HG03469 (cell line): ENCODE data around the gene GGACT.

Source experiments
- ATAC-seq: cut with Tn5 transposase; IDR thresholded peaks from one replicate; pipeline ENCODE4 v1.9.1; 2021; ENCODE audit warnings: mild to moderate bottlenecking, moderate library complexity, moderate number of reproducible peaks; ENCODE audit not compliant: unreplicated experiment

Gene GGACT

GRCh38 chr13:100515410-100515800, 73.2 kb downstream of the GGACT start:
- no peak for ATAC-seq

GRCh38 chr13:100514788-100515409, 73.7 kb downstream of the GGACT start:
- ATAC-seq = peak; percentile 82

- ATAC-seq = no peak
Observed at GRCh38 chr13:100513987-100514670, 74.5 kb downstream of the GGACT start.

GRCh38 chr13:100513171-100513570, 75.4 kb downstream of the GGACT start:
- no peak for ATAC-seq

- no peak for ATAC-seq
Observed at GRCh38 chr13:100512422-100512821, 76.2 kb downstream of the GGACT start.

GRCh38 chr13:100511466-100511865, 77.1 kb downstream of the GGACT start:
- no peak for ATAC-seq

GRCh38 chr13:100510208-100510957, 78.2 kb downstream of the GGACT start:
- no peak for ATAC-seq

GRCh38 chr13:100508996-100509395, 79.6 kb downstream of the GGACT start:
- ATAC-seq = no peak

- ATAC-seq = no peak
Observed at GRCh38 chr13:100508455-100508854, 80.1 kb downstream of the GGACT start.

GRCh38 chr13:100506600-100507422, 81.8 kb downstream of the GGACT start:
- no peak for ATAC-seq

- ATAC-seq = no peak
Observed at GRCh38 chr13:100506154-100506553, 82.4 kb downstream of the GGACT start.

- no peak for ATAC-seq
Observed at GRCh38 chr13:100503622-100504021, 85.0 kb downstream of the GGACT start.

GRCh38 chr13:100502446-100502845, 86.1 kb downstream of the GGACT start:
- no peak for ATAC-seq

GRCh38 chr13:100497389-100497788, 91.2 kb downstream of the GGACT start:
- ATAC-seq = no peak

- ATAC-seq = no peak
Observed at GRCh38 chr13:100495455-100495854, 93.1 kb downstream of the GGACT start.

- no peak for ATAC-seq
Observed at GRCh38 chr13:100493418-100493817, 95.2 kb downstream of the GGACT start.

- no peak for ATAC-seq
Observed at GRCh38 chr13:100491164-100491842, 97.3 kb downstream of the GGACT start.

- ATAC-seq = no peak
Observed at GRCh38 chr13:100490692-100491091, 97.9 kb downstream of the GGACT start.

- no peak for ATAC-seq
Observed at GRCh38 chr13:100485265-100485664, 103.3 kb downstream of the GGACT start.

GRCh38 chr13:100484702-100485101, 103.9 kb downstream of the GGACT start:
- no peak for ATAC-seq
